MM.1S (cell line): ENCODE measurements around the gene SERPINB1.

Experiments
- CTCF ChIP-seq: fragments of 300-600 bp; sonication (generic); IDR thresholded peaks from 2 replicates; pipeline ENCODE4 v1.5.1; 2016; ENCODE audit warnings: antibody characterized with exemption, low read length, mixed read lengths
- EZH2 ChIP-seq: fragments of 300-600 bp; sonication (generic); optimal IDR thresholded peaks from 2 replicates; pipeline ENCODE3; 2017; ENCODE audit warnings: low read depth, mild to moderate bottlenecking, antibody characterized with exemption, low read length, mixed read lengths

- TF ChIP-seq EZH2 (no peak), CTCF (no peak)
Observed at GRCh38 chr6:2855061-2855519, 13.4 kb upstream of the SERPINB1 start.
